COLO829 (cell line): ENCODE data around the gene WFIKKN2.
"Not testable (repeated sequence)": the region's sequence is repeated elsewhere in the genome, so short reads cannot be mapped to it uniquely, and the experiment has no call there.

Experiments used
- DNase-seq: peaks from one replicate; pipeline ENCODE4 v3.0.0; 2012; ENCODE audit warnings: low spot score

WFIKKN2 gene

DNA sequence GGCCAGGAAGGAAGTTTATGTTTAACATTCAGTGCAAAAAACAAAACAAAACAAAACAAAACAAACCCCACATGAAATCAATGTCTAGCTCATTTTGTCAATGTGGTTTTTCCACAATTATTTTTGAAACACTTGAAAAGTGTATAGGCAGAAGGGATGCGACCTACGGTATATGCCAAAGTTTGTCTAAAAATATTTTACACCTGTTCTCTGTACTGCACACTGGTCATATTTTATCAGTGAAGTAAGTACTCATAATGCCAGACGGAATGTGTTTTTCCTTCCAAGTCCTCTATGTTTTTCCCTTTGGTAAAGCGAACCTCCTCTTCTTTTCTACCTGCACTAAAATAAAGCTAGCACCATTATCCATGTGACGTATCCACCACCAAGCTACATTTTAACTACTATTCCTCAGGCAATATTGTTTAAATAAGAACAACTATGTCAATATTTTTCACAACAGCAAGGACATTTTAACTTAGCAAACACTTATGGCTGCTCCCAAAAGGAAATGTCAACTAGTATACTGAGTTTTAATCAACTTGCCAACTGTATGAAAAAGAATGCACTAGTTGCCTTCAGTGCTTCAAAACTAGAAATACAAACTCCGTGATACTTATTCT is 20.4 kb downstream of the WFIKKN2 start:
- DNase-seq = no peak

DNA sequence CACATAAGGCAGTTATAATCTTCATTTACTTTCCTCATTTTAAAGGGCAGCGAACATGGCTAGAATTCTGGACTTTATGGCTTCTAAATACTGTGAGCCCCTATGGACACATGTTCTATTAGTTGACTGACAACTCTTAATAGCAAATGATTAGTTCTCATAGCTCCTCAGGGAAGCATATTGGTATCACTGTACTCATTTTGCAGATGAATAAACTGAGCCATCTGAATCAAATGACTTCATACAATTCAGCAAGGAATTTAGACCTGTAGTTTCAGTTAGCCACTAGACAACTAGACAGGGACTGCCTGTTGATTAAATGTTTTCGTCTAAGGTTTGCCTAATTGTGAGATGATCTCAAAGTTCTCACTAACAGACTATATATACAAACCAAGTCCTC is 21.0 kb downstream of the WFIKKN2 start:
- no peak for DNase-seq

DNA sequence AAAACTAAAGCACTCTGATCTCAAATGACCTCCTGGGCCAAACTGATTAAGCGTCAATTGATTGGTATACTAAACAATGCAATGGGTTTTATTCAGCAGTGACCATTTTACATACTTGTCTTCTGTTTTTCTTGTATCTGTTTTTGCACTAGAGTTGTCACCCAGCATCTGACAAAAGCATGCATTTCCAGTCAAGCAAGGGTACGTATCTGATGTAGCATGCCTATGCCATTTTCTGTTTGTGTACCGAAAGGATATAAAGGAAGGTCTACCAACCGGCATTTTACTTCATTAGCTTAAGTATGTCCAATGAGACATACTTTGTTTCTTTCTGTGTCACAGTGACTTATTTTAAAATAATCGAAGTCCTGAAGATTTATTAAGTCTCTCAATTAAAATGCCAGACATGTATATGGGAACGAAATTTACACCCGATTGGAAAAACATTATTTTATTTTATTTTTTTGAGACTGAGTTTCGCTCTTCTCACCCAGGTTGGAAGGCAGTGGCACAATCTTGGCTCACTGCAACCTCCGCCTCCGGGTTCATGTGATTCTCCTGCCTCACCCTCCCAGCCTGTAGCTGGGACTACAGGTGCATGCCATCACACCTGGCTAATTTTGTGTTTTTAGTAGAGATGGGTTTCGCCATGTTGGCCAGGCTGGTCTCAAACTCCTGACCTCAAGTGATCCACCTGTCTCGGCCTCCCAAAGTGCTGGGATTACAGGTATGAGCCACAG is 23.3 kb downstream of the WFIKKN2 start:
- DNase-seq = no peak

DNA sequence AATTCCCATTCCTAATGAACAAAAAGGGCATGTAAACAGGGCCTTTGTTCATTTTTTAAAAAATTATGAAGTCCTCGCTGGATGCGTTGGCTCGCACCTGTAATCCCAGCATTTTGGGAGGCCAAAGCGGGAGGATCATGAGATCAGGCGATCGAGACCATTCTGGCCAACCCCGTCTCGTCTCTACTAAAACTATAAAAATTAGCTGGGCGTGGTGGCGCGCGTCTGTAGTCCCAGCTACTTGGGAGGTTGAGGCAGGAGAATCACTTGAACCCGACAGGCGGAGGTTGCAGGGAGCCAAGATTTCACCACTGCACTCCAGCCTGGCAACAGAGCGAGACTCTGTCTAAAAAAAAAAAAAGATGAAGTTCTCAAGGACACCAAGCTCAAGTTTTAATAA is 24.3 kb downstream of the WFIKKN2 start:
- not testable (repeated sequence) for DNase-seq

DNA sequence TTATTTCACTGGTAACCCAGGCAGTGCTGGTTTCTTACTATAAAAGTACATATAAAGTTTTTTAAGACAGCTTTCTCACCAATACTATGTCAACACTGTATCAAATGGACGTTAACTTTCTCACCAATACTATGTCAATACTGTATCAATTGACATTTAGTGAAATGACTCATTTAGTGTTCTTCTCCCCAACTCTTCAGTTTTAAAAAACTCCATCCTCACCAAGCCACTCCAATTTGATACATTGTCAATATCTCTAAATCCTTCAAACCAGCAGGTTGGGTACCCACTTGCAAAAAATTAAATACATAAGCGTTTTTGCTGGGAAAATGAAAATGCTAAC is 25.9 kb downstream of the WFIKKN2 start:
- no peak for DNase-seq

DNA sequence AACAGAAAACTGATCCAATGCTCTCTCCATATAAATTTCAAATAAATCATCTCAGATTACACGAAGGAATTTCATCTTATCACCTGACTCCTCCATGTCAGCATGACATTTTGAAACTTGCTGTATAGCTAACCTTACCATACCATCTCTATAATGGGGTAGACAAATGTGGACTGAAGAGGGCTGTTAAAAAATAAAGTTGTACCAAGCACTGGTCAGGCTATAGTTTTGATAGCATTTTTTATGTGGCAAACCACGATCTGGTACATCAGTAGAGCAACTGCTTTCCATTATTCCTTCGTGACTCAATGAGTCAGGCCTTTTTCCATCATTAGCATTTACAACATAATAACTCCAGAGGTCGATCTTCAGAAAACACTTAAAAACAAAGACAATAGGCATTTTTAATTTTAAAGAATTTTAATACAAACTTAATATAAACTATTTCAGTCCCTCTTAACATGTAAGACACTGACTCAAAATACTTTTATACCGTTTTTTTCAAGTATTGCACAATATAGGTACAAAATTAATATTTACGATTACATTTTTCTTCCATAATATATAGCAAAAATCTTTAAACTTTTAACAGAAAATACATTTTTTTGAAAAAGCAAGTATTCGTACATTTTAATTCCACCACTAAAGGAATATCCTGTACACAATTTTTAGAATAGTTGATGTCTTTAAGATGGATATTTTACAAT is 26.6 kb downstream of the WFIKKN2 start:
- DNase-seq = no peak

DNA sequence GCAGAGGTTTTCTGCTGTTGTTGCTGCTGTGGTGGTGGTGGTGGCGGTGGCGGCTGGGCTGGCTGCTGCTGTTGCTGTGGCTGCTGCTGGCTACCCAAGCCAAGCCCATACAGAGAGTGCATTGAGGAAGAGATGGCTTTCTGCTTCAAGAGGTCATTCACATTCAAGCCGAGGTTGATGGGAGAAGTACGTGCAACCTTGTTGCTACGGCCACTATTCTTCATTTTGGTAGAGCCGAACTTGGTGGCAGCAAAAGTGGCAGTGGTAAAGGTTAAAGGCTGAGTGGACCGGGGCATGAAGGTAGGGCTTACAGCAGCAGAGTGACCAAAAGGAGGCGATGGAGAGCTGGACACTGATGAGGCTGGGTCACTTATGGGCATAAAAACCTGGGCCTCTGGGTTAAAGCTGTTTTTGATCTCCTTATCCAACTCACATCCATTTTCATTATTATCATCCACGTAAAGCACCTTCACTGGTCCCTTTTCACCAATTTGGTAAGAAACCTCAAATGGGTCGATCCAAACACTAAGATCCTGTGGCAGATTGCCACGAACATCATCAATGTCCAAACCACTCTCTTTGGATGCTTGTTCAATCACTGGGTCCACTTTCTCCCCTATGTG is 27.9 kb downstream of the WFIKKN2 start:
- DNase-seq = no peak

DNA sequence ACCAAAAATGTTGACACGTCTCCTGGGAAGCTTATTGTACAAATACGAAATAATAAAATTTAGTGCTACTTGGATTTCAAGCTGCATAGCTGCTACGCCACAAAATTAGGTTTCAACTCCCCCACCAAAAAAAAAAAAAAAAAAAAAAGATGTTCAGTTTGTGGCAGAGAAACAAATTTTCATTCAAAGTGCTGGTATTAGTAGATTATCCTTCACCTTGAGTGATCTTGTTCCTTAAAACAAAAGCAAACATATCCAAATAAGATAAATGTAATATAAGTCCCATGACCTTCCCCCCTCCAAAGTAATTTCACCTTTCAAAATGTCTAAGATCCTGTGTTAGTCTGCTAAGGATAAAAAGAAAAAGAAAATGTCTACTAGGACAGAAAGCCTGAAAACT is 28.5 kb downstream of the WFIKKN2 start:
- DNase-seq = no peak

DNA sequence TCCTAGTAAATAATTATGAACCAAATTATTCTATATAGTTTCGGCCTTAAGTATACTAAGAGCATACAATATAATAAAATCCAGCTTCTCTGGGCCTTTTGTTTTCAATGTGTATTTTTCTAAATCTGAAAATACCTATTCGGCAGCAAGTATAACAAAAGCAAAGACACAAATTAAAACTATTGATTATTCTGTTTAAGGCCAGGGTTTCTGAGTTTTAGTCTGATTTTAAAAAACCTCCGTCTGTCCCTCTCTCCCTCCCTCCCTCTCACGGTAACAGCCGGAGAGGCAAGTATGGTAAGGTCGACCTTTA is 29.3 kb downstream of the WFIKKN2 start:
- no peak for DNase-seq

DNA sequence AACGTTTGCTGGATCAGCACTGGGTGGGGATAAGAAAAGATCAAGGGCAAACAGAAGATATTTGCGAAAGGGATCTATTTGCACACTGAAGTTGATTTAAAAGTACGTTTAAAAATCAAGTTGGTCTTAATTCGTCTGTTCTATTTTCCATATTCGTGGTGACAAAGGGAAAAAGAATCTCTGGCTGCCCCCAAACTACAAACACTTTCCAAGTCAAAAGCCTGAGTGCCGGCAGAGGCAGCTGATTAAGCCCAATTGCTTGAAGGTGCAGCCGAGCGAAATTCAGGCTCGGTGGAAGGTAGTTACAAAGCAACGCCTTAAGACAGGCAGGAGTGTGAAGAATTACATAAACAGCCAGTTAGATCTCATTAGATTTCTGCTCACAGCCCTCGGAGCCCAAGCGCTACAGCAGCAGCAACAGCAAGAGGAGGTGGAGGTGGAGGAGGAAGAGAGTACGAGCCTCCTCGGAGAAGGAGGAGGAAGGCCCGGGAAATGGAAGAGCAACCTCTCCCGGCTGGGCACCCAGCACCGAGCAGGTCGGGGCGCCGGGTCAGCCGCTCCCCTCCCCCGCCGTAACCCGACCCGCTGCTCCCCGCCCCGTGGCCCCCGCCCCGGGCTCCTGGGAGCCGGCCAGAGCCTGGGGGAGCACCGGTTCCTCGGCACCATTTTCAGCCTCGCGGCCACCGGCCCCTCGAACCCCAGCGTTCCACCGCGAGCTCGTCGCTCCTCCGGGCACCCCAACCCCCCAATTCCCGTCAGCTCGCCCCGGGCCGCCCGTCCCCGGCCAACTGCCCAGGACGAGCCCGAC is 29.9 kb downstream of the WFIKKN2 start:
- DNase-seq = no peak

DNA sequence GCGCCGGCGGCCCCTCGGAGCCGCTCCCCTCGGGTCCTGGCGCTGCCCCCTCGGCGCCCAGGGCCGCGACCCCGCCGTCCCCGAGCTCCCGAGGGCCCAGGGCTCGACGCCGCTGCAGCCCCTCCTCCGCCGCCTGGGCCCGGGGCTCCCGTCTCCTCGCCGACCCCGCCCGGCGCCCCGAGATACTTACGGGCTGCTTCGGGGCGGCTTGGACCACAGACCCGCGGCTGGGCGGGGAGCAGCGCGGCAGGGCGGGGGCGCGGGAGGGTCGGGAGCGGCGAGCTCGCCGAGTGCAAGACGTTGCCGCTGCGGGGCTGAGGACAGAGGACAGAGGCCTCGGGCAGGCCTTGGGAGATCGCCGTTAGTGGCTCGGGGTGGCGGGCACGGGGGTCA is 30.5 kb downstream of the WFIKKN2 start:
- DNase-seq = no peak

DNA sequence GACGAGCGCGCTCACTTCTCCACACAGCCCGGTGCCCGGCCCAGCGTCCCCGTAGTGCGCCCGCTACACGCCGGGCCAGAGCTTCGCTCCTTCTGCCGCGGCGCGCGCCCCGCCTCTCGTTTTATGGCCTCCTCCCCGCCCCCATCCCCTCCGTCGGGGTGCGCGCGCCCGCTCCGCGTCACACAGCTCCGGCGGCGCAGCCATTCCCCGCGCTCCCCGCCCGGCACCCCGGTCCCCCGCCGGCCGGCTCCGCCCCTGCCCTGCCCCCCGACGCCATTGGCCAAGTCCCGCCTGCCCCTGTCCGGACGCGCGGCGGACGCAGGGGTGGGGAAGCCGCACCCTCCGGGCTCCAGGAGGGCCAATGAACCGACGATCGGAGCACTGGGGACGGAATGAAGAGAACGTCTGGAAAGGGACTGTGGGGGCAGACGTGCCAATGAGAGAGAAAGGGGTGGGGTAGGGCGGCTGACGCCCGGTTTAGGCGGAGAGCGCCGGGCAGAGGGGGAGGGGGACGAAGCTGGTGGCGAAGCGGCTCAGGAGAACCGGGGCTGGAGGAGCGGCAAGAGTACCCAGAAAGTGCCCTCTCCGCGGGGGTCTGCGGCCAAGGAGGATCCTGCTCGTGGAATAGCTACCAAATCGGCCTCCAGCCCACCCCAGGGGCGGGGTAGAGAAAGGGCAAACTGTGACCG is 31.0 kb downstream of the WFIKKN2 start, which contains the start of gene TOB1:
TOB1 (minus strand) TSS at position 94 of the 689 bp plus-strand sequence. CDS start 2,337 bp downstream, outside the sequence.
- DNase-seq = peak; percentile 77

DNA sequence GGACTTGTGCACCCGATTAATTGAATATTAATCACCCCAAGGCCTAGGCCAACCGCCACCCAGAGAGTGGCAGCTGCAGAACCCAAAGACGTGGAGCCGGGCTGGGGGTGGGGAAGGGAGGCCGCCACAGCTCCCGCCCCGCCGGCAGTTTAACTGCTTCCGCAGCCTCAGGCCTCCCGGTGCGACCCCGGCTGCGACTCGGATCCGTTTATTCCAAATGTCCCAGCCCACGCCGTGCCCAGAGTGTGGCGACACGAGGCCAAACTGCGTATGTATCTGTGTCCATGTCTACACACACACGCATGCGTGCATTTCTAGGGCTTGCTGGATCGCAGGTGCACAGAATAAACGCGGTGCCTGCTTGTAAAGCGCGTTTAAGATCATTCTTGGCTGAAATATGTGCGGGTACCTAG is 31.6 kb downstream of the WFIKKN2 start:
- no peak for DNase-seq

DNA sequence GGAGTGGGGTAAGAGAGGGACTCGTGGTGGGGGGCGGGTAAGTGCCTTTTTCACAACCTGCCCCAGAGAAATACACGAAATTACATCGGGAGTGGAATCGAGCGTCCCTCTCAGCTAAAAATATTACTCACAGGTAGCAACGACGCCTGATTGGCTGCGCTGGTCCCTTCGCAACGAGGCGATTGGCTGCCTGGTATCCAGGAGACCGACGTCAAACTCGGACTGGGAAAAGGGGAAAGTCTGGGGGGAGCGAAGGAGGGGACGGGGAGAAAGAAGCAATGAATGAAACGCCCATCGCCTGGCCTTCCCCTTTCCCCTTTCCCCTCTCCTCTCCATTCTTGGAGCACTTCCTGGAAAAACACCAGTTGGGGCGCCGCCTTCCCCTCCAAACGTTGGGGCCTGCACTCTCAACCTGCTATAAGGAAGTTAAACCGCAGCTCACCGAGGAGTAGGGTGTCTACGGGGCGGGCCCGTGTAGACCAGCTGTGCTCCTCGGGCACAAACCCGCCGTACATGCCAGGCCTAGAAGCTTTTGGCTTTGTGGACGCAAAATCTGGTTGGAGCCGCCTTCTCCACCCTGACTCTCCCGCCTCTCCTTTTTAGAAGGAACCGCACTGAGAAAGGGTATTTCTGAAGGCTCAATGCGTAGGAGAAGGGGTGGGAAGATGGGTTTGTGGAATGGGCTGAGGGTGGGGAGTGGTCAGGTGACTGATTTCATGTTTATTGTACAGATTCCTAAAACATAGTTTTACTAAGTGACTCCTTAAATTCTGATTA is 32.2 kb downstream of the WFIKKN2 start:
- DNase-seq = peak; percentile 89

DNA sequence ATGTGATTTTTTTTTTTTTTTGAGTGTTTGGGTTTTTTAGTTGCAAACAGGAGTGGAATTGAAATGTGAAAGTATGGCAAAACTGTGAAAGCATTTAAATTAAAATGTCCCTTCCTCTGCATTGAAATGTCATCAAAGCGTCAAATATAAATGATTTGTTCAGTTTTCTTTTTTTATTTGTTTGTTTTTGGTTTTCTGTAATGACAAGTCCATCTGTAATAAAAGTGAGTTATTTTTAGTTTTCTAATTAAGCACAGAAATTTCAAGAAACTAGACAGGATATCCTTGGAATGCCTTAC is 32.7 kb downstream of the WFIKKN2 start:
- no peak for DNase-seq

DNA sequence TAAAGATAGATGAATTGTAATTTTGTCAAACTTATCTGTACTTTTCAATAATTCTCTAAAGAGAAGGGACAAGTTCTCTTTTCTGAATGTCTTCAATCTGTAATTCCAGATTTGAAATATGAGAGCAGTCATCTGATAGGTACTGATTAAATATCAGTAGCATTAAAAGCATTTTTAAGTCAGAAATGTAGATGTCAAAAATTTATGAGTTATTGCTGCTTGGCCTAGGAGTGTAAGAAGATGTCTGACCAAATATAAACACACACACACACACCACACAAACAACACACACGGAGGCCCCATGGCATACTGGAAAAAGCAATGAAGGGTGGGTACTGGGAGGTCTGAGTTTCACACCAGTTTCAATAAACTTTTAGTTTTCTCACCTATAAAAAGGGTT is 33.2 kb downstream of the WFIKKN2 start:
- DNase-seq = no peak

DNA sequence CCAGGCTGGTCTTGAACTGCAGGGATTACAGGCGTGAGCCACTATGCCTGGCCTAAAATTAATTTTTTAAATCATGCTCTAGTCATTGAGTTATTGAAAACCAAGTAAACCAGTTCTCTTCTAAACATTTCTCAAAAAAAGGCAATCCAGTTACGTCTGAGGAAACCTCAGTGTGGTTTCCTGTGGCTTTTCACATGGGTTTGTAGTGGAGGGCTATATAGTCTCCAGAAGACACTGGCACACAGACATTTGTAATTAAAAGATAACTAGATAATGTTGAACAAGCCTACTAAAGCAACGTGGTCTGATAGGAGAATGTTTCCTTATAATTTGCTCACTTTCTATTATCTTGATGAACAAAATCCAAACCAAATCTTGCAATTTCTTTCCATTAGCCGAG is 36.0 kb downstream of the WFIKKN2 start:
- DNase-seq = no peak

DNA sequence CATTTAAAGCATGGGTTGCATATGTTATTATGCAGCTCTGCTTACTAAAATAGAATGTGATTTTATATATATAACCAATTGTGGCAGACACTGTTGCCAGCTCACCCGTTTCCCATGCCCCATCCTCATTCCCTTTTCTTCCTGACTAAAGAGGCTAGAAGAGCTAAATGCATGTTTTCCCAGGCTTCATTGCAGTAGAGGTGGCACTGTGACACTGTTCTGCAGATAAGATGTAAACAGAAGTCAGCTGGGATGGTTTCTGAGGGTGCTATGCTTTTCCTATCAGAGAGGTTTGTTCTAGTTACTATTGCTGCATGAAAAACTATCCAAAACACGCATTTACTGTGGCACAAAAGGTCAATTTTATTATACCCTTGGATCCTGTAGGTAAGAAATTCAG is 36.5 kb downstream of the WFIKKN2 start:
- DNase-seq = no peak

DNA sequence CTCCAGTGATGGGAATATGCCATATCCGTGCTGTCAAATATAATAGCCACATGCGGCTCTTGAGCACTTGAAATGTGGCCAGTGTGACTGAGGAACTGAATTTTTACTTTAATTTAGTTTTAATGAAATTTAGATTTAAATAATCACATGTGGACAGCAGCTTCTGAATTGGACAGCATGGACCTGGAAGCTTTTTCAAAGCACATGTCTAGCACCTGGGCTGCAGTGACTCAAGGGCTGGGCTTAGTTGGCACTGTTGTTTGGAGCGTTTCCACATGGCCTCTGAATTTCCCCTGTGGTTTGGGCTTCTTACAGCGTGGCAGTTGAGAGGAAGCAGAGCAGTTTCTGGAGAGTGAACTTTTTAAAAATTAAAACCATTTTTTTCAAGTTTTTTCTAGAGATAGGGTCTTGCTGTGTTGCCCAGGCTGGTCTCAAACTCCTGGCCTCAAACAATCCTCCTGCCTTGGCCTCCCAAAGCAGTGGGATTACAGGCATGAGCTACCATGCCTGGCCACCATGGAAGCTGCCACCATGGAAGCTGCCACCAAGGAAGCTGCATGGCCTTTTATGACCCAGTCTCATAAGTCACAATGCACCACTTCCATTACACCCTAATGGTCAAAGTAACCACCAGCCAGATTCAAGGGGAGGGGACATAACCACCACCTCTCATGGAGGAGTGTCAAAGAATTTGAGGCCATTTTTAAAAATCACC is 37.5 kb downstream of the WFIKKN2 start:
- no peak for DNase-seq

DNA sequence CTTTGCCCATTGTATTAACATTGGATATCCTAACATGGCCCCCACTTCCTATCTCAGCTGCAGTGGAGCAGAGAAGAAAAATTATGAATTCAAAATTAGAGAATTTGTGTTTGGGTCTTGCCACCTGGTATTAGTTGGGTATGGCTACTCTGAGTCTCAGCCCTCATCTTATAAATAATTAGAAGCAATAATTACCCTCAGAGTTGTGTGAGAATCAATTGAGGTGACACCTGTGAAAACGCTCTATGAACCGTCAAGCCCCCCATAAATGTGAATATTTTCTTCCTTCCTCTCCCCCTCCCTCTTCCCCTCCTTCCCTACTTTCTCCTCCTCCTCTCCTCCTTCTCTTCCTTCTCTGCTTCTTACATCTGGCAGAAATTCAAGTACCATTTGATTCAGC is 39.7 kb downstream of the WFIKKN2 start:
- DNase-seq = no peak
